Neutrophil (primary cell): ENCODE data around the gene SCCPDH.
"Not testable (repeated sequence)": the region's sequence is repeated elsewhere in the genome, so short reads cannot be mapped to it uniquely, and the experiment has no call there.

Experiments used
- H3K27ac ChIP-seq: fragments of 200-600 bp; sonication (generic); 2 replicates; pipeline ENCODE4 v1.5.1; 2016; ENCODE audit warnings: mild to moderate bottlenecking, moderate library complexity
- H3K27me3 ChIP-seq: fragments of 200-600 bp; sonication (generic); 2 replicates; pipeline ENCODE4 v1.6.0; 2016; ENCODE audit warnings: mild to moderate bottlenecking
- H3K36me3 ChIP-seq: fragments of 200-600 bp; sonication (generic); 2 replicates; pipeline ENCODE4 v1.5.1; 2017
- H3K4me1 ChIP-seq, 2 experiments: fragments of 200-600 bp in 1 of 2; sonication (generic) in 1 of 2; 1 replicate in 1 of 2; 2 replicates in 1 of 2; pipeline versions ENCODE4 v1.5.1 to v1.6.1; 2013 to 2016; ENCODE audit warnings: low read depth in 1 of 2, low read length in 1 of 2, mild to moderate bottlenecking in 1 of 2, moderate library complexity in 1 of 2; ENCODE audit not compliant: control insufficient read depth in 1 of 2, insufficient read depth in 1 of 2
- H3K4me3 ChIP-seq, 2 experiments: fragments of 200-600 bp in 1 of 2; sonication (generic) in 1 of 2; 1 replicate in 1 of 2; 2 replicates in 1 of 2; pipeline ENCODE4 v1.5.1; 2013 to 2016; ENCODE audit warnings: low read depth in 1 of 2, low read length in 1 of 2, mild to moderate bottlenecking in 1 of 2, moderate library complexity in 1 of 2
- H3K9me3 ChIP-seq: fragments of 200-600 bp; sonication (generic); 2 replicates; pipeline ENCODE4 v1.5.1; 2016
- CTCF ChIP-seq: fragments of 200-600 bp; sonication (generic); IDR thresholded peaks from 2 replicates; pipeline ENCODE4 v1.5.1; 2016; ENCODE audit warnings: antibody characterized with exemption

Gene SCCPDH

DNA sequence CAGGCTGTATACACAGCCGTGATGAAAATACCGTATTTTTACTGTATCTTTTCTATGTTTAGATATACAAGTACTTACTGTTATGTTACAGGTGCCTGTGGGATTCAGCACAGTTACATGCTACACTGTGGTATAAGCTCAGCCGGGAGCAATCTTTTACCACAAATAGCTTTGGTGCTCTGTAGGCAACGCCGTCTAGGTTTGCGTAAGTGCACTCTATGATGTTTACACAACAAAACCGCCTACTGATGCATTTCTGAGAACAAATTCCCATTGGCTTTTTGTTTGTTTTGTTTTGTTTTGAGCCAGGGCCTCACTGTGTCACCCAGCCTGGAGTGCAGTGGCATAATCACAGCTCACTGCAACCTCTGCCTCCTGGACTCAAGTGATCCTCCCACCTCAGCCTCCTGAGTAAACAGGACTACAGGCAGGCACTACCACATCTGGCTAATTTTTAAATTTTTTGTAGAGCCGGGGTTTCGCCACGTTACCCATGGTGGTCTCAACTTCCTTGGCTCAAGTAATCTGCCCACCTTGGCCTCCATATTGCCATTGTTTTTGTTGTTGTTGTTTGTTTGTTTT is 81.0 kb downstream of the SCCPDH start:
- no peaks in the 10 kb centered on the region for H3K27me3 ChIP-seq
- no peak for TF ChIP-seq CTCF
- no peaks in the 10 kb centered on the region for H3K9me3 ChIP-seq
- H3K27ac ChIP-seq: no peak overlapping the region
- no peaks in the 10 kb centered on the region for H3K36me3 ChIP-seq
- no peak overlapping the region for H3K4me3 ChIP-seq
- H3K4me1 ChIP-seq: no peaks in the 10 kb centered on the region

GRCh38 chr1:246809473-246809872 is 85.3 kb downstream of the SCCPDH start:
- H3K36me3 ChIP-seq: no peaks in the 10 kb centered on the region
- no peak overlapping the region for H3K27ac ChIP-seq
- no peaks in the 10 kb centered on the region for H3K9me3 ChIP-seq
- H3K4me3 ChIP-seq: no peak overlapping the region
- no peaks in the 10 kb centered on the region for H3K27me3 ChIP-seq
- TF ChIP-seq CTCF: no peak
- H3K4me1 ChIP-seq: no peaks in the 10 kb centered on the region

DNA sequence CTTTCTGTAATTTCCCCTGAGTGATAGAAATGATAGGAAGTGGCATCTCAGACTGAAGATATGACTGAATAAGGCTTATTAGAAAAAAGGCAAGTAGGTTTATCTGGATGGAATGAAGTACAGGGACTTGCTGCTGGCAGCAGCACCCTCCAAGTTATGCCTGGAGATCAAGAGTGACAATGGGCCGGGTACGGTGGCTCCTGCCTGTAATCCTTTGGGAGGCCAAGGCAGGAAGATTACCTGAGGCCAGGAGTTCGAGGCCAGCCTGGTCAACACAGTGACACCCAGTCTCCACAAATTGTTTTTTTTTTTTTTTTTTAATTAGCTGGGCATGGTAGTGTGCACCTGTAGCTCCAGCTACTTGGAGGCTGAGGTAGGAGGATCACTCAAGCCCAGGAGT is 87.8 kb downstream of the SCCPDH start:
- no peak overlapping the region for H3K27ac ChIP-seq
- no peaks in the 10 kb centered on the region for H3K27me3 ChIP-seq
- no peaks in the 10 kb centered on the region for H3K4me1 ChIP-seq
- H3K4me3 ChIP-seq: no peak overlapping the region
- no peaks in the 10 kb centered on the region for H3K9me3 ChIP-seq
- no peaks in the 10 kb centered on the region for H3K36me3 ChIP-seq
- TF ChIP-seq CTCF: no peak

DNA sequence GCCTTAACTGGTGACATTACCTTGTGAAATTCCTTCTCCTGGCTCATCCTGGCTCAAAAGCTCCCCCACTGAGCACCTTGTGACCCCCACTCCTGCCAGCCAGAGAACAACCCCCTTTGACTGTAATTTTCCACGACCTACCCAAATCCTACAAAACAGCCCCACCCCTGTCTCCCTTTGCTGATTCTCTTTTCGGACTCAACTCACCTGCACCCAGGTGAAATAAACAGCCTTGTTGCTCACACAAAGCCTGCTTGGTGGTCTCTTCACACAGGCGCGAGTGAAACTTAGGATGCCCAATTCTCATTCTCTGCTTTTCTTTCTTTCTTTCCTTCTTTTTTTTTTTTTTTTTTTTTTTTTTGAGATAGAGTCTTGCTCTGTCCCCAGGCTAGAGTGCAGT is 89.1 kb downstream of the SCCPDH start:
- not testable (repeated sequence) for H3K4me3 ChIP-seq, H3K27me3 ChIP-seq, H3K9me3 ChIP-seq, H3K27ac ChIP-seq, H3K36me3 ChIP-seq, H3K4me1 ChIP-seq

DNA sequence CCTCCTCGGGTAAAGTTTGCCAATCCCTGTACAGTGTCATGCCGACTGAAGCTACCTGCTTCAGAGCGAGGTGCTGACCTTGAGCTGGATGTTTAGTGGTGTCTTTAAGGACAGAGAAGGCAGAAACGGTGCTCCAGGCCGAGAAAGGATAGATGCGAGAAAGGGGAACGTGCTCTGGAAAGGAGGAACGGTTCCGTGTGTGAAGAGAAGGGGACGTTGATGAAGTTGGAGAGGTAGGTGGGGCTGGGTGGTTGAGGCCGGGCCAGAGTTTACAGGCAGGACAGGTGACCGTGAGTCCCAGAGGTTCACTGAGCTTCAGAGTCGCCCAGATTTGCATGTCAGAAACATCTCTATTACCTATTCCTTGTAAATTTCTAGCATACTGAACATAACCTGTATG is 90.7 kb downstream of the SCCPDH start:
- Histone ChIP-seq H3K4me1 (no peaks in the 10 kb centered on the region), H3K27ac (no peak overlapping the region)
- TF ChIP-seq CTCF: no peak

GRCh38 chr1:246815693-246816270 is 91.6 kb downstream of the SCCPDH start:
- Histone ChIP-seq H3K27ac (no peak overlapping the region), H3K9me3 (no peaks in the 10 kb centered on the region), H3K4me3 (no peak overlapping the region), H3K4me1 (no peaks in the 10 kb centered on the region), H3K36me3 (no peaks in the 10 kb centered on the region), H3K27me3 (no peaks in the 10 kb centered on the region)
- TF ChIP-seq CTCF: no peak

More for the DNA sequence above, 90.7 kb downstream of the SCCPDH start:
- no peaks in the 10 kb centered on the region for H3K9me3 ChIP-seq
- H3K4me3 ChIP-seq: no peak overlapping the region
- H3K36me3 ChIP-seq: no peaks in the 10 kb centered on the region
- no peaks in the 10 kb centered on the region for H3K27me3 ChIP-seq
